Activated B cell treated with CpG ODN at 0.5 μM for 24 hours (primary cell): ENCODE measurements around the gene OR14A2. TPM values are rescaled to one million over a fixed set of nuclear protein-coding genes. Genes with fewer than 3 reads are reported as not detected.
"Not testable (repeated sequence)": the region's sequence is repeated elsewhere in the genome, so short reads cannot be mapped to it uniquely, and the experiment has no call there.

Source experiments
- ATAC-seq: fragments of 200-7000 bp; cut with Tn5 transposase; one replicate; pipeline ENCODE4 v1.10.0; 2021; ENCODE audit warnings: low read depth, mild to moderate bottlenecking, moderate library complexity
- CTCF ChIA-PET: fragments of 350-600 bp; sonication (Branson Sonifier 250); formaldehyde crosslinking; loops from one replicate; lab custom pipeline; 2021; ENCODE audit warnings: antibody characterized with exemption; lab: Charles Lee
- POLR2A ChIA-PET: fragments of 350-600 bp; sonication (Branson Sonifier 250); formaldehyde crosslinking; loops from one replicate; lab custom pipeline; 2021; ENCODE audit warnings: antibody characterized with exemption; lab: Charles Lee
- DNase-seq: peaks from one replicate; pipeline ENCODE4 v3.0.0; 2022
- H3K27ac Mint-ChIP-seq: one replicate; pipeline ENCODE4 v1.8.0; 2020; ENCODE audit warnings: mixed read lengths
- H3K27me3 Mint-ChIP-seq: one replicate; pipeline ENCODE4 v1.8.0; 2021; ENCODE audit warnings: mixed read lengths
- H3K36me3 Mint-ChIP-seq: one replicate; pipeline ENCODE4 v1.8.0; 2021; ENCODE audit warnings: low read depth, mixed read lengths
- H3K4me1 Mint-ChIP-seq: one replicate; pipeline ENCODE4 v1.8.0; 2021; ENCODE audit warnings: mixed read lengths
- H3K4me3 Mint-ChIP-seq: one replicate; pipeline ENCODE4 v1.8.0; 2020; ENCODE audit warnings: mild to moderate bottlenecking, mixed read lengths
- H3K9me3 Mint-ChIP-seq: one replicate; pipeline ENCODE4 v1.8.0; 2020; ENCODE audit warnings: mixed read lengths
- intact Hi-C: fragments of 100-400 bp; cut with micrococcal nuclease; formaldehyde crosslinking; loops from one replicate; pipeline ENCODE4 v1.15.1; 2024
- total RNA-seq: library from RNA; stranded (reverse); gene quantifications from 2 replicates; pipeline ENCODE4 v1.2.3, GENCODE V29; 2022
- TF ChIP-seq, protein P1 (sequence below): fragments of 200-600 bp; IDR thresholded peaks from one replicate; pipeline ENCODE4 v1.8.0; 2022; ENCODE audit warnings: antibody characterized with exemption, mild to moderate bottlenecking

Gene OR14A2
- total RNA-seq, 1 donor from 2014 or later: not detected

DNA sequence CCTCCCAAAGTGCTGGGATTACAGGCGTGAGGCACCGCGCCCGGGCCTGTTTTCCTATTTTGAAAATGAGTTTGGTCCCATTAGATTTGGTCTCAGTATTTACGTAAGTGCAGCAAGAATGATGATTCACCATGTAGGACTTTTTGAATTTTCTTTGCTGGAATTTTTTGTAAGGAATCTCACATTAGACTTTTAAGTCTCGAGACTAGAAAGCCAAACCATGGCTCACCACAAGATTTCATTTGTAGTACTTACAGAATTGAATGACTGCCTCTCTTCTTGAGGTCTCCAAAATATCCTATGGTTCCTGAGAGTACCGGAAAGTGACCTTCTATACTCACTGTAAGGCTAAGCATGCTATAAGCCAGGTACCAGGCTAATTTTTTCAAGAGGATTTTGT is 325 bp downstream of the OR14A2 start:
- intact Hi-C loops: no loop called here
- ATAC-seq: no peak
- TF ChIP-seq, protein P1, sequence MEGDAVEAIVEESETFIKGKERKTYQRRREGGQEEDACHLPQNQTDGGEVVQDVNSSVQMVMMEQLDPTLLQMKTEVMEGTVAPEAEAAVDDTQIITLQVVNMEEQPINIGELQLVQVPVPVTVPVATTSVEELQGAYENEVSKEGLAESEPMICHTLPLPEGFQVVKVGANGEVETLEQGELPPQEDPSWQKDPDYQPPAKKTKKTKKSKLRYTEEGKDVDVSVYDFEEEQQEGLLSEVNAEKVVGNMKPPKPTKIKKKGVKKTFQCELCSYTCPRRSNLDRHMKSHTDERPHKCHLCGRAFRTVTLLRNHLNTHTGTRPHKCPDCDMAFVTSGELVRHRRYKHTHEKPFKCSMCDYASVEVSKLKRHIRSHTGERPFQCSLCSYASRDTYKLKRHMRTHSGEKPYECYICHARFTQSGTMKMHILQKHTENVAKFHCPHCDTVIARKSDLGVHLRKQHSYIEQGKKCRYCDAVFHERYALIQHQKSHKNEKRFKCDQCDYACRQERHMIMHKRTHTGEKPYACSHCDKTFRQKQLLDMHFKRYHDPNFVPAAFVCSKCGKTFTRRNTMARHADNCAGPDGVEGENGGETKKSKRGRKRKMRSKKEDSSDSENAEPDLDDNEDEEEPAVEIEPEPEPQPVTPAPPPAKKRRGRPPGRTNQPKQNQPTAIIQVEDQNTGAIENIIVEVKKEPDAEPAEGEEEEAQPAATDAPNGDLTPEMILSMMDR: no peak
- Mint-ChIP-seq H3K27me3 (no peaks in the 10 kb centered on the region), H3K36me3 (no peaks in the 10 kb centered on the region), H3K4me1 (no peaks in the 10 kb centered on the region), H3K9me3 (peaks cover 21% of the 10 kb centered on the region), H3K4me3 (no peak overlapping the region), H3K27ac (no peak overlapping the region)
- no peak for DNase-seq
- CTCF ChIA-PET: no interaction called here
- POLR2A ChIA-PET: no interaction called here

DNA sequence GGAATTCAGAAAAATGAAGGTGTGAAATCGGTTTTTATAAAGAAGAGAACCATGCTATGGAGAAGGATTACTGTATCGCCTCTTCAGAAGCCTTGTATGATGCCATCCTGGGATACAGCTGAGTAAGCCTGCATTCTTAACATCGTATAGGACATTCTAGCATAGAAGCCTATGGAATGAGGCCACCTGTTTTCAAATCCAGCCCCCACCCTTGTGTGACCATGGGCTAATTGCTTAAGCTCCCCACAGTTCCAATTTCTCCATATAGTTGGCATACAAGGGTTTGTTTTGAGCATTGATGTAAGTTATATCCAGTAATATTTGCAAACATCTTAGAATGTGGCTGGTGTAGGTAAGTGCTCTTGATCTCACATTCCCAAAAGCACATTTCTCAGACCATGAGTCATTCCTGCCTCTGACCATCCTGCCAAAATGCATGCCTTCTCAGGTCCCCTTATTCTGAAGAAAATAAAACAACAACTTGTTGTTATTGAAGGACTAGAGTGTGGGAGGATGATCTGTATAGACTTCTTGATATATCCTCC is 1.5 kb downstream of the OR14A2 start:
- ATAC-seq (no peak), DNase-seq (no peak)
- Mint-ChIP-seq H3K36me3 (no peaks in the 10 kb centered on the region), H3K4me3 (no peak overlapping the region), H3K27me3 (no peaks in the 10 kb centered on the region), H3K4me1 (no peaks in the 10 kb centered on the region), H3K9me3 (peaks cover 14% of the 10 kb centered on the region), H3K27ac (no peak overlapping the region)
- intact Hi-C loops: no loop called here
- TF ChIP-seq, protein P1: no peak
- ChIA-PET CTCF (no interaction called here), POLR2A (no interaction called here)

DNA sequence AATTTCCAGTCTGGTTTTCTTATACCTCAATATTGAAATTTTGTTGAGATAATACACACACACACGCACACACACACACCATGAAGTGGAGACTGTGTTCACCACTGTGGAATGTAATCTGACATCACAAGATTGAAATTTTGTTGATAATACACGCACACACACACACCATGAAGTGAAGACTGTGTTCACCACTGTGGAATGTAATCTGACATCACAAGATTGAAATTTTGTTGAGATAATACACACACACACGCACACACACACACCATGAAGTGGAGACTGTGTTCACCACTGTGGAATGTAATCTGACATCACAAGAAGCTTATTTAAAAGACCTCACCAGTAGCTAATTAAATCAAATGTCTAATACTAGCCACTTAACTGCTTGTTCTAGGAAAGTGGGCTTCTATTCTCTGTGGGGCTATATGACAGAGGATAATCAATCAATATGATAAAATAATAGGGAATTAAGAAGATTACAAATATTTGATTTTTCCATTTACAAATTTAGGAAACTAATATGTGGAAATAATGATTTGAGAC is 5.7 kb downstream of the OR14A2 start:
- H3K27me3 Mint-ChIP-seq, H3K4me3 Mint-ChIP-seq, ATAC-seq, H3K36me3 Mint-ChIP-seq, CTCF ChIA-PET, H3K9me3 Mint-ChIP-seq, H3K4me1 Mint-ChIP-seq, DNase-seq, H3K27ac Mint-ChIP-seq, intact Hi-C loops, POLR2A ChIA-PET: not testable (repeated sequence)

GRCh38 chr1:247741756-247742155 is 6.2 kb downstream of the OR14A2 start:
- POLR2A ChIA-PET: no interaction called here
- TF ChIP-seq, protein P1: no peak
- CTCF ChIA-PET: no interaction called here
- Mint-ChIP-seq H3K9me3 (no peaks in the 10 kb centered on the region), H3K27me3 (no peaks in the 10 kb centered on the region), H3K4me3 (no peak overlapping the region), H3K27ac (no peak overlapping the region), H3K4me1 (no peaks in the 10 kb centered on the region), H3K36me3 (no peaks in the 10 kb centered on the region)
- intact Hi-C loops: no loop called here
- no peak for ATAC-seq
- no peak for DNase-seq

DNA sequence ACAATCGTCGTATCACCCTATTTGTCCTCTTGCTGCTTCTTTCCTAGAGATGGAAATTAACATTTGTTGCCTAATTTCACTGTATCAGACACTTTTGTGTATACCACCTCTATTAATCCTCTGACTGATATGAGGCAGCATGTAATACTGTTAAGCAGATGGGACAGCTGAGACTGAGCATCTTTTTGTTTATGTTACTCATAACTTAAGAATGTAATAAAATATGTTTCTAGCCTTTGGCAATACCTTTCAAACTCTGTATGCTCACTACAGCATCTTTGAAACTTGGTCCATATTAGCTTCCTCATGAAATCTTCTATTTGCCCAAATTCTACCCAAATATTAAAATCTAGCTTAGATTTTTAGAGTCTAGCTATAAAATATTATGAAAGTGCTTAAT is 7.2 kb downstream of the OR14A2 start:
- DNase-seq (no peak), ATAC-seq (no peak)
- no peaks in the 10 kb centered on the region for H3K9me3 Mint-ChIP-seq
- H3K4me1 Mint-ChIP-seq: no peaks in the 10 kb centered on the region
- POLR2A ChIA-PET: no interaction called here
- no peak overlapping the region for H3K27ac Mint-ChIP-seq
- no peak overlapping the region for H3K4me3 Mint-ChIP-seq
- intact Hi-C loops: no loop called here
- no peaks in the 10 kb centered on the region for H3K36me3 Mint-ChIP-seq
- no peaks in the 10 kb centered on the region for H3K27me3 Mint-ChIP-seq
- CTCF ChIA-PET: no interaction called here
- TF ChIP-seq, protein P1: no peak

DNA sequence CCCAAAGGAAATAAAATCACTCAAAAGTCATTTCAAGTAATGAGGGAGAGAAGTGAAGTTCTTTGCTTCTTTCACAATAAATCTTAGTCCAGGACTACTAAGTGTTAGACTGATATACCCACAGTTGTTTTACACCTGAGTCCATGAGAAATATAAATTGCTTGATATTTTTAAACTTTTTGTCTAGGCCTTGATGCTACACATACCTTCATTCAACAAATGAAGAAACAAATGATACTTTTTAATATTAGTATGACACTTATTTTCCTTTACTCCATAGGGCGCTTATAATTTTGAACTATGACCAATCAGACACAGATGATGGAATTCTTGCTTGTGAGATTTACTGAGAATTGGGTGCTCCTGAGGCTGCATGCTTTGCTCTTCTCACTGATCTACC is 9.6 kb downstream of the OR14A2 start, which contains the start of gene OR14K1:
TSS of gene OR14K1 (plus strand) at position 301 of the 400 bp plus-strand sequence. CDS start at position 301, 0 bp downstream.
- no peak within 1 kb of the TSS for H3K4me3 Mint-ChIP-seq
- TF ChIP-seq, protein P1: no peak
- ATAC-seq (no peak), DNase-seq (no peak)
- no peaks in the 10 kb centered on the region for H3K27me3 Mint-ChIP-seq
- H3K4me1 Mint-ChIP-seq: no peaks in the 10 kb centered on the region
- no peak within 1 kb of the TSS for H3K27ac Mint-ChIP-seq
- H3K36me3 Mint-ChIP-seq: no peaks in the 10 kb centered on the region
- intact Hi-C loops: no loop called here
- ChIA-PET POLR2A (no interaction called here), CTCF (no interaction called here)
- no peaks in the 10 kb centered on the region for H3K9me3 Mint-ChIP-seq
